Colon (tissue), 2 donors: ENCODE data around the gene IVD.

Source experiments
- FAIRE-seq: peaks from 2 replicates; lab custom pipeline; 2012; peaks lifted over from hg19 to GRCh38; lab: Jason Lieb, UNC
- donor health status: control.
- donor health status: control.

Gene IVD

GRCh38 chr15:40460404-40460803 is 54.8 kb downstream of the IVD start:
- no peak for FAIRE-seq

- no peak for FAIRE-seq
Measured at GRCh38 chr15:40461958-40462357, 56.4 kb downstream of the IVD start.

GRCh38 chr15:40463279-40463678 is 57.7 kb downstream of the IVD start:
- no peak for FAIRE-seq

GRCh38 chr15:40463886-40464545 is 58.4 kb downstream of the IVD start:
- no peak for FAIRE-seq

GRCh38 chr15:40464595-40465185 is 59.1 kb downstream of the IVD start:
- FAIRE-seq = no peak

GRCh38 chr15:40465939-40466338 is 60.3 kb downstream of the IVD start:
- FAIRE-seq = no peak

- FAIRE-seq = no peak
Measured at GRCh38 chr15:40466426-40467260, 61.0 kb downstream of the IVD start.

- FAIRE-seq = no peak
Measured at GRCh38 chr15:40467261-40467615, 61.6 kb downstream of the IVD start.

GRCh38 chr15:40468898-40469331 is 63.3 kb downstream of the IVD start:
- no peak for FAIRE-seq

GRCh38 chr15:40469776-40470390 is 64.3 kb downstream of the IVD start:
- no peak for FAIRE-seq

- FAIRE-seq = no peak
Measured at GRCh38 chr15:40470423-40471104, 65.0 kb downstream of the IVD start, which contains the start of gene CHST14. CHST14 (plus strand) TSS chr15:40470984; CDS start chr15:40471214, 230 bp downstream.
